Measurements from ENCODE around the gene KCNK10. TPM values are rescaled to one million over a fixed set of nuclear protein-coding genes. Genes with fewer than 3 reads are reported as not detected.

Gene KCNK10
- total RNA-seq, 1 donor from 2014 or later = not detected

DNA sequence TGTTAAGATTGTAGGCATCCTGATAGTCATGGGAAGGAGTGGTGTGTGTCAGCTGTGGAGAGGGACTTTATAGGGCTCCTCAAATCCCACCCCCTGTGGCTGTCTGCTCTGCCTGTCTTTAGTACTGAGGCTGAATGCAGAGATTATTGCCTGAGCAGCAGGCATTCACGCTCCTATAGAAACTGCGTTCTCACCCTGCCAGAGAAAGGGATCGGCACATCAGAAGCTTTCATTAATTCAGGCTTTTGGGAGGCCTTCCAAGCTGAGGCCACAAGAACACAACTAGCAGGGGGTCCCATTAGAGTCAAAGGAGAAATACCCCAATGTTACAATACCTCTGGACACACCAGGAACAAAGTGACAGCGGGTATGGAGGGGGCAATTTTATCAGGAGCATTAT is 12.6 kb downstream of the KCNK10 start:
- H3K36me3 Mint-ChIP-seq = no peaks in the 10 kb centered on the region
- H3K27me3 Mint-ChIP-seq (ENCODE audit: low read depth) = peaks cover 12% of the 10 kb centered on the region

GRCh38 chr14:88310021-88310420 is 13.0 kb downstream of the KCNK10 start:
- H3K36me3 Mint-ChIP-seq = no peaks in the 10 kb centered on the region
- H3K27me3 Mint-ChIP-seq (ENCODE audit: low read depth) = peaks cover 15% of the 10 kb centered on the region
- DNase-seq (ENCODE audit: low spot score in 2 of 2, unreplicated experiment in 2 of 2) = no peak
- no peaks in the 10 kb centered on the region for H3K9me3 Mint-ChIP-seq
- no peak overlapping the region for H3K4me3 Mint-ChIP-seq
- TF ChIP-seq, protein P1, sequence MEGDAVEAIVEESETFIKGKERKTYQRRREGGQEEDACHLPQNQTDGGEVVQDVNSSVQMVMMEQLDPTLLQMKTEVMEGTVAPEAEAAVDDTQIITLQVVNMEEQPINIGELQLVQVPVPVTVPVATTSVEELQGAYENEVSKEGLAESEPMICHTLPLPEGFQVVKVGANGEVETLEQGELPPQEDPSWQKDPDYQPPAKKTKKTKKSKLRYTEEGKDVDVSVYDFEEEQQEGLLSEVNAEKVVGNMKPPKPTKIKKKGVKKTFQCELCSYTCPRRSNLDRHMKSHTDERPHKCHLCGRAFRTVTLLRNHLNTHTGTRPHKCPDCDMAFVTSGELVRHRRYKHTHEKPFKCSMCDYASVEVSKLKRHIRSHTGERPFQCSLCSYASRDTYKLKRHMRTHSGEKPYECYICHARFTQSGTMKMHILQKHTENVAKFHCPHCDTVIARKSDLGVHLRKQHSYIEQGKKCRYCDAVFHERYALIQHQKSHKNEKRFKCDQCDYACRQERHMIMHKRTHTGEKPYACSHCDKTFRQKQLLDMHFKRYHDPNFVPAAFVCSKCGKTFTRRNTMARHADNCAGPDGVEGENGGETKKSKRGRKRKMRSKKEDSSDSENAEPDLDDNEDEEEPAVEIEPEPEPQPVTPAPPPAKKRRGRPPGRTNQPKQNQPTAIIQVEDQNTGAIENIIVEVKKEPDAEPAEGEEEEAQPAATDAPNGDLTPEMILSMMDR (IDR thresholded peaks at IDR 0.05; ENCODE audit: unreplicated experiment) = no peak
- H3K4me1 Mint-ChIP-seq = no peaks in the 10 kb centered on the region
- no peak overlapping the region for H3K27ac Mint-ChIP-seq

More for the DNA sequence above, 12.6 kb downstream of the KCNK10 start:
- H3K4me1 Mint-ChIP-seq = no peaks in the 10 kb centered on the region
- H3K4me3 Mint-ChIP-seq = no peak overlapping the region
- DNase-seq (ENCODE audit: low spot score in 2 of 2, unreplicated experiment in 2 of 2) = no peak
- H3K27ac Mint-ChIP-seq = no peak overlapping the region
- TF ChIP-seq, protein P1 (IDR thresholded peaks at IDR 0.05; ENCODE audit: unreplicated experiment) = no peak
- no peaks in the 10 kb centered on the region for H3K9me3 Mint-ChIP-seq

DNA sequence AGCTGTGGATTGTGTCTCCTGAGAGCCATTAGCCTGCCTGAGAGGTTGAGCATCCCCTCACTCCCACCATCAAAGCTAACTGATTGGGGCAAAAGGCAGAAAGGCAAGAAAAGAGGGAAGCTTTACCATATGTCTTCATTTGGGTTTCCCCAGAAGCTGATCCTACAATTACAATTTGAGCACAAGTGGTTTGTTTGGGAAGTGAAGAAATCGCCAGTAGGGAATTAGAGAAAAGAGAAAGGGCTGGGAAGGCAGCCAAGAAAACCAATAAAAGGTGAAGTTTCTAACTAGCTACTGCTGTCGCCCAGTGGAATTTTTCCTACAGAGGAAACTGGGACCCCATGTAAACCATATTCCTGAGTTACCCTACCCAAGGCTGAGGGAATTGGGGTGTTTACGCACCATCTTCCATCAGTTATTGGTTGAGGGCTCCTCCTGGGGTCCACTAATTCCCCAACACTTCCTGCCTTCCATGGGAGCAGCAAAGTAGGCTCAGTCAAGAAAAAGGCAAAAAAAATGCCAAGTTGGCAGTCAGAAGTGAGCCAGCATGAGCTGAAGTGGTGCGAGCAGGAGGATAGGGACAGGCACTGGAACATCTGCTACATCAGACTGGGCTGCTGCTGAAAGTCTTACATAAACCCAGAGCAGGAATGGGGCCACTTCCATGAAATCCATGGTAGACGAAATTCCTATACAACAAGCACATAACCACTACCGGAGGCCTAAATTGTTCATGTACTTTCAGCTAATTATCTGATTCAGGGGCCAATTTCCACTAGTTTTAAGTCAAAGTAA is 17.3 kb downstream of the KCNK10 start:
- DNase-seq (ENCODE audit: low spot score in 2 of 2, unreplicated experiment in 2 of 2) = no peak
- TF ChIP-seq, protein P1 (IDR thresholded peaks at IDR 0.05; ENCODE audit: unreplicated experiment) = no peak
- H3K36me3 Mint-ChIP-seq = no peaks in the 10 kb centered on the region
- peaks cover 42% of the 10 kb centered on the region for H3K27me3 Mint-ChIP-seq (ENCODE audit: low read depth)
- no peaks in the 10 kb centered on the region for H3K4me1 Mint-ChIP-seq
- H3K27ac Mint-ChIP-seq = no peak overlapping the region
- no peaks in the 10 kb centered on the region for H3K9me3 Mint-ChIP-seq
- H3K4me3 Mint-ChIP-seq = no peak overlapping the region

DNA sequence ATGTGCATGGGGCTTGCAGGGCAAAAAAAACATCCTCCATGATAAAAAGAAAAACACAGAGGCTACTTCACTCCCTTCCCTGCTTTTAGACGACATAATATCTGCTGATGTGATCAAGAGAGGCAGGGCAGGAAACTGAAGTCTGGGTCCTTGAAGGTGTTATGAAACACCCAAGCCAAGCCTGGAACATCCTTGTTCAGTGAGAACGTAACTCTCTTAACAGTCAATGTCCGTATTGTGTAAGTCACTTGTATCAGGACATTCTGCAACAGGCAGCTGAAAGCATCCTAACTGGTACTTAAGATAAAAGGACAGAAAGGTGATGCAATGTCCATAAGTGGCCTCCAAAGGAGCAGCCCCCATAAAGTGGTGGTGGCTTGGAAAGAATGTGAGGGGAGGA is 20.0 kb downstream of the KCNK10 start:
- Mint-ChIP-seq H3K36me3 (no peaks in the 10 kb centered on the region), H3K4me1 (no peaks in the 10 kb centered on the region), H3K4me3 (no peak overlapping the region), H3K27me3 (ENCODE audit: low read depth) (peaks cover 53% of the 10 kb centered on the region), H3K27ac (no peak overlapping the region), H3K9me3 (no peaks in the 10 kb centered on the region)
- TF ChIP-seq, protein P1 (IDR thresholded peaks at IDR 0.05; ENCODE audit: unreplicated experiment) = no peak
- no peak for DNase-seq (ENCODE audit: low spot score in 2 of 2, unreplicated experiment in 2 of 2)

DNA sequence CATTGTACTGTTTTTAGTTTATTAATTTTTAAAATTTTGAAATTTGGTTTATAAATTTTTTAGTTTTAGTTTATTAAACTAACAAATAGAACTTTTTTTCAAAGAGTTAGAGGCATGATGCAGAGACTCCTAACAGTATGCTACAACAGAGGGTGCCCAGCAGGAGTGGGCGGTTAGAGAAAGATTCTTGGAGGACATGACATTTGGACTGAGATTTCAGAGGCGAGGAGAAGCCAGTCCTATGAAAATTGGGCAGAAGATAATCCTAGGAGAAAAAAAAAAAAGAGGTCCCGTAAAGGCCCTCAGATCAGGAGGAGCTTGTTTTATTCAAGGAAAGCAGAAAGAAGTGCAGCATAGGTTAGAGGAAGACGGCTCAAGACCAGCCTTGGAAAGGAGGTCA is 21.7 kb downstream of the KCNK10 start:
- Mint-ChIP-seq H3K4me1 (no peaks in the 10 kb centered on the region), H3K9me3 (no peaks in the 10 kb centered on the region), H3K27ac (no peak overlapping the region), H3K4me3 (no peak overlapping the region), H3K36me3 (no peaks in the 10 kb centered on the region), H3K27me3 (ENCODE audit: low read depth) (peaks cover 53% of the 10 kb centered on the region)
- no peak for DNase-seq (ENCODE audit: low spot score in 2 of 2, unreplicated experiment in 2 of 2)
- TF ChIP-seq, protein P1 (IDR thresholded peaks at IDR 0.05; ENCODE audit: unreplicated experiment) = no peak

Data from mesothelial cell of epicardium (in vitro differentiated cells).